HepG2 (cell line): Measurements from ENCODE around the gene NOTCH4. TPM values are rescaled to one million over a fixed set of nuclear protein-coding genes. Genes with fewer than 3 reads are reported as not detected.

Source experiments
- ATAC-seq: fragments of 200-7000 bp; cut with Tn5 transposase; 3 replicates; pipeline ENCODE4 v1.9.1; 2020; ENCODE audit warnings: mild to moderate bottlenecking, moderate library complexity
- BruUV-seq: library from RNA; stranded (reverse); fragments of 400-500 nt; replicated peaks from 2 replicates; lab custom pipeline; 2021; lab: Mats Ljungman, UMichigan
- CTCF ChIA-PET: fragments of 300-600 bp; formaldehyde crosslinking; extraction: SDS; loops from one replicate; lab custom pipeline; 2021; ENCODE audit warnings: low total read pairs, inconsistent platforms, low intra/inter-chr PET ratio; lab: Yijun Ruan, JAX
- POLR2A ChIA-PET: fragments of 350-600 bp; sonication (Branson Sonifier 250); formaldehyde crosslinking; loops from one replicate; lab custom pipeline; 2020; ENCODE audit warnings: antibody characterized with exemption, inconsistent platforms; lab: Yijun Ruan, JAX
- DNase-seq: peaks from one replicate; pipeline ENCODE4 v3.0.0-alpha.2; 2015; ENCODE audit warnings: low spot score
- FAIRE-seq: peaks from 3 replicates; lab custom pipeline; 2011; peaks lifted over from hg19 to GRCh38; lab: Jason Lieb, UNC
- H2AFZ ChIP-seq: one replicate; pipeline ENCODE4 v1.6.1; 2011; ENCODE audit warnings: low read length, inconsistent platforms
- H3K27ac ChIP-seq: fragments of 300-600 bp; 3 replicates; pipeline ENCODE4 v1.8.0; 2011; ENCODE audit warnings: mixed run types, mild to moderate bottlenecking, mixed read lengths, low read length, inconsistent platforms; ENCODE audit not compliant: insufficient read depth; ENCODE audit errors: extremely low read length
- H3K27me3 ChIP-seq, 2 experiments: fragments of 200-600 bp in 1 of 2; 2 replicates in 1 of 2; 3 replicates in 1 of 2; pipeline versions ENCODE4 v1.6.0 to v1.8.0; 2011; ENCODE audit warnings: low read length in 2 of 2, mild to moderate bottlenecking in 2 of 2, moderate library complexity in 2 of 2, inconsistent platforms in 1 of 2; ENCODE audit not compliant: insufficient read depth in 2 of 2, control insufficient read depth in 1 of 2
- H3K36me3 ChIP-seq, 2 experiments: fragments of 200-600 bp in 1 of 2; replicated peaks in 1 of 2; 2 replicates in 1 of 2; 3 replicates in 1 of 2; pipeline versions ENCODE4 v1.5.1 to v1.8.0; 2011; ENCODE audit warnings: low read length in 2 of 2, inconsistent platforms in 1 of 2; ENCODE audit not compliant: insufficient read depth in 2 of 2, control insufficient read depth in 1 of 2
- H3K4me1 ChIP-seq: 2 replicates; pipeline ENCODE4 v1.5.1; 2012; ENCODE audit warnings: low read length, inconsistent platforms; ENCODE audit not compliant: insufficient read depth
- H3K4me2 ChIP-seq: 2 replicates; pipeline ENCODE4 v1.6.0; 2011; ENCODE audit warnings: low read depth, low read length, inconsistent platforms
- H3K4me3 ChIP-seq, 3 experiments: fragments of 200-600 bp in 1 of 3; sonication (generic), shearing (Covaris generic) in 1 of 3; replicated peaks in 1 of 3; 2 replicates each; pipeline ENCODE4 v1.5.1; 2011 to 2016; ENCODE audit warnings: low read length in 3 of 3, inconsistent platforms in 2 of 3, low read depth in 2 of 3, mild to moderate bottlenecking in 2 of 3, control low read depth in 1 of 3, mixed read lengths in 1 of 3; ENCODE audit not compliant: insufficient read depth in 1 of 3
- H3K79me2 ChIP-seq: one replicate; pipeline ENCODE4 v1.6.1; 2011; ENCODE audit warnings: low read length, inconsistent platforms; ENCODE audit not compliant: insufficient read depth
- H3K9ac ChIP-seq: 2 replicates; pipeline ENCODE4 v1.6.0; 2011; ENCODE audit warnings: mild to moderate bottlenecking, low read depth, low read length, inconsistent platforms; ENCODE audit not compliant: insufficient read depth
- H3K9me3 ChIP-seq: 2 replicates; pipeline ENCODE4 v1.5.1; 2012; ENCODE audit warnings: mild to moderate bottlenecking, low read length
- H4K20me1 ChIP-seq: 2 replicates; pipeline ENCODE4 v1.6.0; 2011; ENCODE audit warnings: inconsistent platforms, mild to moderate bottlenecking, low read length, moderate library complexity; ENCODE audit not compliant: insufficient read depth
- CCDC6 ChIP-seq: sonication (generic); formaldehyde crosslinking; IDR thresholded peaks from 2 replicates; pipeline ENCODE4 v1.8.1; 2022; ENCODE audit warnings: mild to moderate bottlenecking, missing genetic modification reagents, moderate library complexity
- DBP ChIP-seq: sonication (generic); formaldehyde crosslinking; IDR thresholded peaks from 2 replicates; pipeline ENCODE4 v1.4.0; 2020; ENCODE audit warnings: missing genetic modification reagents; ENCODE audit errors: not compliant biosample characterization
- DDIT3 ChIP-seq: sonication (generic); formaldehyde crosslinking; IDR thresholded peaks from 2 replicates; pipeline ENCODE4 v1.4.0; 2020; ENCODE audit warnings: mild to moderate bottlenecking, missing genetic modification reagents
- GTF2F1 ChIP-seq: fragments of 150-350 bp; IDR thresholded peaks from 2 replicates; pipeline ENCODE4 v1.6.1; 2014; ENCODE audit warnings: low read length
- KMT2B ChIP-seq: IDR thresholded peaks from 2 replicates; pipeline ENCODE4 v1.6.1; 2016; ENCODE audit warnings: missing genetic modification reagents, missing compliant biosample characterization
- MAF1 ChIP-seq: sonication (generic); formaldehyde crosslinking; IDR thresholded peaks from 2 replicates; pipeline ENCODE4 v1.5.0; 2020; ENCODE audit warnings: missing genetic modification reagents, borderline replicate concordance
- RCOR2 ChIP-seq: IDR thresholded peaks from 2 replicates; pipeline ENCODE4 v1.6.1; 2016; ENCODE audit warnings: missing biosample characterization, missing genetic modification reagents
- ZBTB38 ChIP-seq: sonication (generic); formaldehyde crosslinking; IDR thresholded peaks from 2 replicates; pipeline ENCODE4 v1.5.1; 2020; ENCODE audit warnings: mild to moderate bottlenecking, missing genetic modification reagents
- ZFP37 ChIP-seq: sonication (generic); formaldehyde crosslinking; IDR thresholded peaks from 2 replicates; pipeline ENCODE4 v1.4.0; 2020; ENCODE audit warnings: missing genetic modification reagents, borderline replicate concordance
- ZNF296 ChIP-seq: sonication (generic); formaldehyde crosslinking; conservative IDR thresholded peaks from 2 replicates; pipeline ENCODE4 v1.5.0; 2020; ENCODE audit warnings: mild to moderate bottlenecking, missing genetic modification reagents
- ZNF597 ChIP-seq: sonication (generic); formaldehyde crosslinking; IDR thresholded peaks from 2 replicates; pipeline ENCODE4 v1.5.0; 2020; ENCODE audit warnings: missing genetic modification reagents
- WGBS: methylation state at CpG from one replicate; pipeline ENCODE4 v1.1.6; 2017; ENCODE audit warnings: low lambda C conversion rate; 5-methylcytosine and 5-hydroxymethylcytosine counted together
- in situ Hi-C: cut with HindIII; loops from 2 replicates; pipeline ENCODE4 v1.10.0; 2017; ENCODE audit warnings: low pct_unique_long_range_greater_than_20kb; ENCODE audit not compliant: extremely low pct_ligation_motif_present
- intact Hi-C: fragments of 100-400 bp; cut with micrococcal nuclease; formaldehyde crosslinking; loops from one replicate; pipeline ENCODE4 v1.10.0; 2022; ENCODE audit not compliant: unreplicated experiment
- polyA plus RNA-seq, 8 experiments: library from polyadenylated mRNA; depleted of rRNA in 3 of 8; stranded (reverse) in 7 of 8; unstranded in 1 of 8; fragments of >200 nt; fragmentation: Illumina TruSeq in 4 of 8; extraction: Trizol in 4 of 8; gene quantifications; 2 replicates each; pipeline versions ENCODE4 v1.2.1 to v1.2.3, GENCODE V29; 2011 to 2016; ENCODE audit warnings: low read depth in 4 of 8, missing spikeins in 1 of 8, mixed read lengths in 1 of 8; ENCODE audit not compliant: insufficient read depth in 1 of 8
- total RNA-seq, 5 experiments: library from RNA; depleted of rRNA; stranded (reverse); fragments of >200 nt; fragmentation: Illumina TruSeq; extraction: Trizol; gene quantifications; 2 replicates each; pipeline ENCODE4 v1.2.3, GENCODE V29; 2016; ENCODE audit warnings: low read depth in 1 of 5

NOTCH4 gene
- total and polyA plus RNA-seq, 2 of the 13 experiments (the other 11 are each of a cell fraction or from before 2014, with no cell fraction given) = 0.51 to 0.83 TPM

GRCh38 chr6:32247401-32247800 is 23.5 kb upstream of the NOTCH4 start:
- no peaks in the 10 kb centered on the region for H4K20me1 ChIP-seq
- no peak overlapping the region for H2AFZ ChIP-seq
- DNase-seq (no peak), FAIRE-seq (no peak), ATAC-seq (no peak)
- H3K9me3 ChIP-seq = peaks cover 6% of the 10 kb centered on the region; the same call in 1 of the 2 replicates
- WGBS = 0% methylated on average over 2 of the region's 2 CpGs
- no peak overlapping the region for H3K27ac ChIP-seq
- TF ChIP-seq ZBTB38 (CRISPR knock-in tag) = no peak
- no peak for TF ChIP-seq ZNF296 (CRISPR knock-in tag)
- no peak for TF ChIP-seq DDIT3 (CRISPR knock-in tag)
- no peak for TF ChIP-seq ZNF597 (CRISPR knock-in tag)
- TF ChIP-seq RCOR2 (CRISPR knock-in tag) = no peak
- TF ChIP-seq ZFP37 (CRISPR knock-in tag) = no peak
- no peak for TF ChIP-seq CCDC6
- no peak for TF ChIP-seq DBP (CRISPR knock-in tag)
- TF ChIP-seq GTF2F1 = no peak
- no peak for TF ChIP-seq KMT2B (CRISPR knock-in tag)
- no peak for TF ChIP-seq MAF1
- H3K4me2 ChIP-seq = no peak overlapping the region
- CTCF ChIA-PET = no interaction called here
- H3K9ac ChIP-seq = no peak overlapping the region
- intact Hi-C loops = loop anchor here (10.0 kb wide), 2 partner anchors 447 to 547 kb away; no protein-coding TSS in a partner anchor
- BruUV-seq = no TSS peak
- no peaks in the 10 kb centered on the region for H3K4me1 ChIP-seq
- in situ Hi-C loops = loop anchor here (10.0 kb wide), 1 partner anchor 547 kb away; no protein-coding TSS in a partner anchor
- POLR2A ChIA-PET = no interaction called here
- no peak overlapping the region for H3K4me3 ChIP-seq
- H3K36me3 ChIP-seq = no peaks in the 10 kb centered on the region
- peaks cover 0 to 17% of the 10 kb centered on the region in 2 experiments; a peak in 2 of 5 replicates for H3K27me3 ChIP-seq
- no peaks in the 10 kb centered on the region for H3K79me2 ChIP-seq
